HEK293 (cell line): ENCODE measurements around the gene GLIS1.

ENCODE experiments used
- HOXA7 ChIP-seq: sonication (generic); formaldehyde crosslinking; IDR thresholded peaks from 2 replicates; pipeline ENCODE4 v1.8.1; 2022; ENCODE audit warnings: missing genetic modification reagents, borderline replicate concordance
- HOXC10 ChIP-seq: sonication (generic); formaldehyde crosslinking; IDR thresholded peaks from 2 replicates; pipeline ENCODE4 v1.8.1; 2023; ENCODE audit warnings: mild to moderate bottlenecking, missing genetic modification reagents
- MYNN ChIP-seq: fragments of 450-650 bp; formaldehyde crosslinking; IDR thresholded peaks from 2 replicates; pipeline ENCODE4 v1.5.1; 2016; ENCODE audit warnings: missing biosample characterization, missing genetic modification characterization, borderline replicate concordance
- SP2 ChIP-seq: fragments of 450-650 bp; formaldehyde crosslinking; IDR thresholded peaks from 2 replicates; pipeline ENCODE4 v1.5.1; 2016; ENCODE audit warnings: missing biosample characterization, missing genetic modification characterization
- ZBTB21 ChIP-seq: fragments of 450-650 bp; formaldehyde crosslinking; IDR thresholded peaks from 2 replicates; pipeline ENCODE4 v1.5.1; 2017; ENCODE audit warnings: missing biosample characterization, missing genetic modification characterization
- ZFP37 ChIP-seq: fragments of 450-650 bp; formaldehyde crosslinking; IDR thresholded peaks from 2 replicates; pipeline ENCODE4 v1.5.1; 2016; ENCODE audit warnings: missing biosample characterization, missing genetic modification characterization
- ZFP69B ChIP-seq: fragments of 450-650 bp; formaldehyde crosslinking; IDR thresholded peaks from 2 replicates; pipeline ENCODE4 v1.5.1; 2016; ENCODE audit warnings: missing biosample characterization, missing genetic modification characterization
- ZNF114 ChIP-seq: fragments of 450-650 bp; formaldehyde crosslinking; IDR thresholded peaks from 2 replicates; pipeline ENCODE4 v1.5.0; 2017; ENCODE audit warnings: missing biosample characterization, missing genetic modification characterization
- ZNF138 ChIP-seq: fragments of 450-650 bp; formaldehyde crosslinking; IDR thresholded peaks from 2 replicates; pipeline ENCODE4 v1.5.1; 2016; ENCODE audit warnings: missing biosample characterization, missing genetic modification characterization, borderline replicate concordance
- ZNF404 ChIP-seq: fragments of 450-650 bp; formaldehyde crosslinking; IDR thresholded peaks from 2 replicates; pipeline ENCODE4 v1.5.1; 2017; ENCODE audit warnings: missing biosample characterization, missing genetic modification characterization
- ZNF501 ChIP-seq: fragments of 450-650 bp; formaldehyde crosslinking; IDR thresholded peaks from 2 replicates; pipeline ENCODE4 v1.5.1; 2016; ENCODE audit warnings: missing biosample characterization, missing genetic modification characterization
- ZNF76 ChIP-seq: fragments of 450-650 bp; formaldehyde crosslinking; IDR thresholded peaks from 2 replicates; pipeline ENCODE4; 2016; ENCODE audit warnings: low read depth, missing biosample characterization, missing genetic modification characterization, borderline replicate concordance
- ZNF843 ChIP-seq: fragments of 450-650 bp; formaldehyde crosslinking; IDR thresholded peaks from 2 replicates; pipeline ENCODE4 v1.5.1; 2016; ENCODE audit warnings: missing biosample characterization, missing genetic modification characterization
- TF ChIP-seq, protein P1 (sequence below): fragments of 450-650 bp; formaldehyde crosslinking; IDR thresholded peaks from 2 replicates; pipeline ENCODE4 v1.5.1; 2016; ENCODE audit warnings: missing biosample characterization, missing genetic modification characterization

GRCh38 chr1:53672243-53672642 lies 66.7 kb downstream of the GLIS1 start:
- no peak for TF ChIP-seq ZBTB21 (tag by site-specific recombination)
- no peak for TF ChIP-seq HOXC10 (CRISPR knock-in tag)
- TF ChIP-seq, protein P1, sequence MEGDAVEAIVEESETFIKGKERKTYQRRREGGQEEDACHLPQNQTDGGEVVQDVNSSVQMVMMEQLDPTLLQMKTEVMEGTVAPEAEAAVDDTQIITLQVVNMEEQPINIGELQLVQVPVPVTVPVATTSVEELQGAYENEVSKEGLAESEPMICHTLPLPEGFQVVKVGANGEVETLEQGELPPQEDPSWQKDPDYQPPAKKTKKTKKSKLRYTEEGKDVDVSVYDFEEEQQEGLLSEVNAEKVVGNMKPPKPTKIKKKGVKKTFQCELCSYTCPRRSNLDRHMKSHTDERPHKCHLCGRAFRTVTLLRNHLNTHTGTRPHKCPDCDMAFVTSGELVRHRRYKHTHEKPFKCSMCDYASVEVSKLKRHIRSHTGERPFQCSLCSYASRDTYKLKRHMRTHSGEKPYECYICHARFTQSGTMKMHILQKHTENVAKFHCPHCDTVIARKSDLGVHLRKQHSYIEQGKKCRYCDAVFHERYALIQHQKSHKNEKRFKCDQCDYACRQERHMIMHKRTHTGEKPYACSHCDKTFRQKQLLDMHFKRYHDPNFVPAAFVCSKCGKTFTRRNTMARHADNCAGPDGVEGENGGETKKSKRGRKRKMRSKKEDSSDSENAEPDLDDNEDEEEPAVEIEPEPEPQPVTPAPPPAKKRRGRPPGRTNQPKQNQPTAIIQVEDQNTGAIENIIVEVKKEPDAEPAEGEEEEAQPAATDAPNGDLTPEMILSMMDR (tag by site-specific recombination): no peak
- TF ChIP-seq ZFP37 (tag by site-specific recombination): no peak
- TF ChIP-seq ZFP69B (tag by site-specific recombination): no peak
- TF ChIP-seq HOXA7 (CRISPR knock-in tag): no peak
- no peak for TF ChIP-seq ZNF114
- TF ChIP-seq ZNF138 (tag by site-specific recombination): no peak
- no peak for TF ChIP-seq MYNN (tag by site-specific recombination)
- no peak for TF ChIP-seq SP2 (tag by site-specific recombination)
- no peak for TF ChIP-seq ZNF843 (tag by site-specific recombination)
- TF ChIP-seq ZNF404 (tag by site-specific recombination): no peak
- TF ChIP-seq ZNF501: no peak
- TF ChIP-seq ZNF76 (tag by site-specific recombination): no peak
